DND-41 (cell line): ENCODE measurements around the gene RIMBP3B.
"Not testable (repeated sequence)": the region's sequence is repeated elsewhere in the genome, so short reads cannot be mapped to it uniquely, and the experiment has no call there.

Source experiments
- ATAC-seq: fragments of 200-7000 bp; cut with Tn5 transposase; 3 replicates; pipeline ENCODE4 v1.9.1; 2021; ENCODE audit warnings: low read depth; ENCODE audit not compliant: insufficient read depth
- DNase-seq: peaks from one replicate; pipeline ENCODE4 v3.0.0-alpha.2; 2020
- H2AFZ ChIP-seq: 2 replicates; pipeline ENCODE4 v1.6.0; 2012; ENCODE audit warnings: low read depth, low read length
- H3K27ac ChIP-seq: 2 replicates; pipeline ENCODE4 v1.5.1; 2012; ENCODE audit warnings: low read length, inconsistent platforms
- H3K27me3 ChIP-seq: fragments of 200-600 bp; sonication (generic); 2 replicates; pipeline ENCODE4 v1.6.0; 2012; ENCODE audit warnings: low read length, mild to moderate bottlenecking, inconsistent platforms; ENCODE audit not compliant: insufficient read depth, poor library complexity
- H3K36me3 ChIP-seq: 2 replicates; pipeline ENCODE4 v1.5.1; 2012; ENCODE audit warnings: low read length, inconsistent platforms; ENCODE audit not compliant: insufficient read depth
- H3K4me1 ChIP-seq: 2 replicates; pipeline ENCODE4 v1.5.1; 2012; ENCODE audit warnings: mild to moderate bottlenecking, low read length; ENCODE audit not compliant: insufficient read depth
- H3K4me2 ChIP-seq: 2 replicates; pipeline ENCODE4 v1.6.0; 2012; ENCODE audit warnings: mild to moderate bottlenecking, moderate library complexity, low read length, inconsistent platforms; ENCODE audit not compliant: insufficient read depth
- H3K4me3 ChIP-seq, 2 experiments: fragments of 200-600 bp in 1 of 2; shearing (Covaris generic) in 1 of 2; 2 replicates each; pipeline ENCODE4 v1.5.1; 2012 to 2016; ENCODE audit warnings: inconsistent platforms in 2 of 2, low read length in 2 of 2, mild to moderate bottlenecking in 2 of 2, low read depth in 1 of 2, moderate library complexity in 1 of 2
- H3K79me2 ChIP-seq: 2 replicates; pipeline ENCODE4 v1.6.0; 2012; ENCODE audit warnings: low read length, inconsistent platforms; ENCODE audit not compliant: insufficient read depth
- H3K9ac ChIP-seq: 2 replicates; pipeline ENCODE4 v1.6.0; 2012; ENCODE audit warnings: low read depth, mild to moderate bottlenecking, inconsistent platforms, low read length, moderate library complexity
- H3K9me3 ChIP-seq: 2 replicates; pipeline ENCODE4 v1.5.1; 2012; ENCODE audit warnings: low read length, moderate library complexity, mild to moderate bottlenecking, inconsistent platforms; ENCODE audit not compliant: insufficient read depth, severe bottlenecking
- H4K20me1 ChIP-seq: 2 replicates; pipeline ENCODE4 v1.6.0; 2012; ENCODE audit warnings: low read length; ENCODE audit not compliant: insufficient read depth

Gene RIMBP3B

GRCh38 chr22:21368603-21369310 lies 14.8 kb upstream of the RIMBP3B start:
- not testable (repeated sequence) for H3K4me2 ChIP-seq, H4K20me1 ChIP-seq, H3K36me3 ChIP-seq, H3K4me1 ChIP-seq, H2AFZ ChIP-seq, H3K27ac ChIP-seq, ATAC-seq, H3K4me3 ChIP-seq, H3K9ac ChIP-seq, H3K27me3 ChIP-seq, H3K79me2 ChIP-seq, H3K9me3 ChIP-seq, DNase-seq

- H2AFZ ChIP-seq, H3K4me3 ChIP-seq, H3K4me1 ChIP-seq, H3K9me3 ChIP-seq, H3K27me3 ChIP-seq, H3K36me3 ChIP-seq, H3K27ac ChIP-seq, DNase-seq, H3K79me2 ChIP-seq, ATAC-seq, H4K20me1 ChIP-seq, H3K9ac ChIP-seq, H3K4me2 ChIP-seq: not testable (repeated sequence)
These were observed 7.7 kb upstream of the RIMBP3B start for GRCh38 chr22:21375880-21376279.

- H3K27ac ChIP-seq, H3K27me3 ChIP-seq, H3K9me3 ChIP-seq, H3K79me2 ChIP-seq, H3K4me1 ChIP-seq, H4K20me1 ChIP-seq, DNase-seq, H3K4me2 ChIP-seq, H2AFZ ChIP-seq, H3K9ac ChIP-seq, H3K4me3 ChIP-seq, H3K36me3 ChIP-seq: not testable (repeated sequence)
- ATAC-seq = peak; percentile 72
These were observed 1.2 kb downstream of the RIMBP3B start for GRCh38 chr22:21384468-21385357.

- not testable (repeated sequence) for H3K4me3 ChIP-seq, DNase-seq
These were observed 5.9 kb downstream of the RIMBP3B start for GRCh38 chr22:21389480-21389879.

GRCh38 chr22:21390013-21390412 lies 6.5 kb downstream of the RIMBP3B start:
- not testable (repeated sequence) for DNase-seq

More at GRCh38 chr22:21389480-21389879, 5.9 kb downstream of the RIMBP3B start:
- H2AFZ ChIP-seq, H3K4me1 ChIP-seq, H3K9me3 ChIP-seq, H3K79me2 ChIP-seq, H3K36me3 ChIP-seq, H3K4me2 ChIP-seq, H3K9ac ChIP-seq, H3K27ac ChIP-seq, ATAC-seq, H3K27me3 ChIP-seq, H4K20me1 ChIP-seq: not testable (repeated sequence)

GRCh38 chr22:21394613-21395012 lies 11.1 kb downstream of the RIMBP3B start:
- H3K36me3 ChIP-seq, H3K27ac ChIP-seq, H3K4me3 ChIP-seq, H3K79me2 ChIP-seq, H2AFZ ChIP-seq, H3K27me3 ChIP-seq, H3K4me2 ChIP-seq, H3K9me3 ChIP-seq, H3K4me1 ChIP-seq, DNase-seq, ATAC-seq, H3K9ac ChIP-seq, H4K20me1 ChIP-seq: not testable (repeated sequence)

More at GRCh38 chr22:21390013-21390412, 6.5 kb downstream of the RIMBP3B start:
- ATAC-seq, H3K4me2 ChIP-seq, H3K36me3 ChIP-seq, H3K9ac ChIP-seq, H3K79me2 ChIP-seq, H3K4me3 ChIP-seq, H3K27me3 ChIP-seq, H3K4me1 ChIP-seq, H3K27ac ChIP-seq, H2AFZ ChIP-seq, H4K20me1 ChIP-seq, H3K9me3 ChIP-seq: not testable (repeated sequence)

GRCh38 chr22:21401197-21401969 lies 17.8 kb downstream of the RIMBP3B start:
- not testable (repeated sequence) for H3K36me3 ChIP-seq, H3K27me3 ChIP-seq, H3K27ac ChIP-seq, H3K9me3 ChIP-seq, H3K79me2 ChIP-seq, H3K4me1 ChIP-seq, H4K20me1 ChIP-seq, DNase-seq, ATAC-seq, H3K9ac ChIP-seq, H3K4me2 ChIP-seq, H2AFZ ChIP-seq, H3K4me3 ChIP-seq
